ENCODE measurements around the gene NOC2L.

GRCh38 chr1:919271-919872 lies 39.7 kb downstream of the NOC2L start:
- TF ChIP-seq EZH2phosphoT487 (IDR thresholded peaks at IDR 0.05) (no peak), CTCF (IDR thresholded peaks at IDR 0.05) (no peak)

All from neural progenitor cell (in vitro differentiated cells).